Measurements from ENCODE around the gene LLPH. TPM values are rescaled to one million over a fixed set of nuclear protein-coding genes. Genes with fewer than 3 reads are reported as not detected.

Gene LLPH
- total RNA-seq, 8 experiments from 2014 or later: 5.8 to 39.8 (median 12.9) TPM

DNA sequence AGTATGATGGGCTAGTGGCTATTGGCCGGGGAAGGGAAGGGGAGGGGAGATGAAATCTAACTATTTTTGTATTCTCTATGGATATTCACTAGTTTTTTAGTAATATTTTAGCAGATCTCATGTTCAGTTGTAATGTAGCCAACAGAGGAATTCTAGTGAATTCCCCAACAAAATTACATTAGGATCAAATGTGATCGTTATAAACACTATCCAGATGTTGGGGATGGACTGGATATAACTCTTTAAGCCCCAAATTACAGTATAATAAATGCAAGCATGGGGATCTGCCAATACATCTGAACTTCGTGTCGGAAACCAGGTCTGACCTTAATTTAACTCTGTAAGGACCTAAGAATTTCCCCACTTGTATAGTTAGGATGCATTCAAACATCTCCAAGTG, 21.5 kb downstream of the LLPH start:
- in situ Hi-C loops (cut with MboI; ENCODE audit: low pct_unique_long_range_greater_than_20kb in 2 of 9, low sequenced_read_pairs in 9 of 9, unreplicated experiment in 9 of 9): loop anchor here in 3 of 9 experiments (25.0 kb wide), 2 partner anchors 397 to 797 kb away; no protein-coding TSS in a partner anchor
- 0 to 100% (median 79%) methylated on average over 1 to 4 of the region's 4 CpGs; no CpG with 5 or more reads in 2 of the 10 experiments for WGBS, 10 experiments

GRCh38 chr12:66108386-66108785, 22.2 kb downstream of the LLPH start:
- WGBS, 10 experiments: 14 to 100% (median 92%) methylated on average over 1 of the region's 1 CpG; no CpG with 5 or more reads in 2 of the 10 experiments
- in situ Hi-C loops (cut with MboI; ENCODE audit: low pct_unique_long_range_greater_than_20kb in 2 of 9, low sequenced_read_pairs in 9 of 9, unreplicated experiment in 9 of 9): loop anchor here in 3 of 9 experiments (25.0 kb wide), 2 partner anchors 396 to 796 kb away; no protein-coding TSS in a partner anchor
- no peaks in the 10 kb centered on the region for H3K4me1 ChIP-seq (replicated peaks in 1 of 2)
- no peak overlapping the region for H3K4me3 ChIP-seq
- no peak overlapping the region for H3K27ac ChIP-seq
- ATAC-seq (replicated peaks in 6 of 8): peak in 3 of 8 experiments; percentile 17 to 74 (median 27)

More for the DNA sequence above, 21.5 kb downstream of the LLPH start:
- Histone ChIP-seq H3K4me1 (replicated peaks in 1 of 2) (no peaks in the 10 kb centered on the region), H3K4me3 (no peak overlapping the region), H3K27ac (no peak overlapping the region)
- ATAC-seq (replicated peaks in 6 of 8): no peak

- in situ Hi-C loops (cut with MboI; ENCODE audit: low pct_unique_long_range_greater_than_20kb in 2 of 9, low sequenced_read_pairs in 9 of 9, unreplicated experiment in 9 of 9): loop anchor here in 3 of 9 experiments (25.0 kb wide), 2 partner anchors 395 to 795 kb away; no protein-coding TSS in a partner anchor
- H3K4me1 ChIP-seq (replicated peaks in 1 of 2): no peaks in the 10 kb centered on the region
- WGBS, 10 experiments: 0 to 70% (median 25%) methylated on average over 3 to 9 of the region's 9 CpGs; no CpG with 5 or more reads in 1 of the 10 experiments
- no peak overlapping the region for H3K4me3 ChIP-seq
- H3K27ac ChIP-seq: no peak overlapping the region
- ATAC-seq (replicated peaks in 6 of 8): peak in 7 of 8 experiments; percentile 28 to 87 (median 76)
Measured at GRCh38 chr12:66107451-66107915, 23.1 kb downstream of the LLPH start.

- no peak overlapping the region for H3K27ac ChIP-seq
- in situ Hi-C loops (cut with MboI; ENCODE audit: low pct_unique_long_range_greater_than_20kb in 2 of 9, low sequenced_read_pairs in 9 of 9, unreplicated experiment in 9 of 9): loop anchor here in 3 of 9 experiments (25.0 kb wide), 2 partner anchors 391 to 791 kb away; no protein-coding TSS in a partner anchor
- no peak for ATAC-seq (replicated peaks in 6 of 8)
- no peak overlapping the region for H3K4me3 ChIP-seq
- 56 to 100% (median 83%) methylated on average over 1 to 2 of the region's 3 CpGs; no CpG with 5 or more reads in 1 of the 10 experiments for WGBS, 10 experiments
- H3K4me1 ChIP-seq (replicated peaks in 1 of 2): no peaks in the 10 kb centered on the region
Measured at GRCh38 chr12:66103016-66103913, 27.3 kb downstream of the LLPH start.

DNA sequence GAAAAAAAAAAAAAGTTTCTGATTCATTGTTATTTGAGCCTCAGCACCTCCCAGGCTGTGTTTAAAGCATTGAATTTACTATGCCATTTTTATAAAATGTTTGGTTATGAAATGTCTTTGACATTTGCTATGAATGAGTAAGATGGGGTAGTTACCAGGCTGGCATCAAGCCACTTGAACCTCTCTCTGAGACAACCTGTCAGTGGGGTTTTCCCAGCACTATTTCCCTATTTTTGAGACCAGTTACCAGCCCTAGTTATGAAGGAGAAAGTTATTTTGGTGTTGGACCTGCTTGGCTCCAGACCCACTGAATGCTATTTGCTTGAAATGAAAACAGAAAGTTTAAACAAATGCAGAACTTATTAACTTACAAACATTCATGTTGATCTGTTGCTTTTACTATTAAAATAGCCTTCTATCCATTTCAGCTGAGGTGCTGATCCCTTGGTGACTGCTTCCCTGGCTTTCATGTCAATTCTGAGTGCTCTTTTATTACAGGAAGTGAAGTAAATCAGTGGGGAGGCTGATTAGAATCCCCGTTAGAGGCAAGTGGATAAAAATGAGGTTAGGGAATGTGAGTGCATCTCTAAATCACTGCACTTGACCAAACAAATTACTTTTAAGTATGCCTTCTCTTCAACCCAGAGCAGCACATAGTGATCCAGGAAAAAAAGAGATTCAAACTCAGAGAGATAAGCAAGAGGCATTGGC, 37.8 kb downstream of the LLPH start:
- ATAC-seq (replicated peaks in 6 of 8): peak in 1 of 8 experiments; percentile 27
- in situ Hi-C loops (cut with MboI; ENCODE audit: low pct_unique_long_range_greater_than_20kb in 2 of 9, low sequenced_read_pairs in 9 of 9, unreplicated experiment in 9 of 9): loop anchor here in 5 of 9 experiments (25.0 kb wide), 4 partner anchors 105 to 1205 kb away; no protein-coding TSS in a partner anchor
- Histone ChIP-seq H3K4me3 (no peak overlapping the region), H3K27ac (no peak overlapping the region), H3K4me1 (replicated peaks in 1 of 2) (no peaks in the 10 kb centered on the region)
- WGBS, 10 experiments: 0 to 11% (median 9%) methylated on average over 1 of the region's 1 CpG; no CpG with 5 or more reads in 5 of the 10 experiments

DNA sequence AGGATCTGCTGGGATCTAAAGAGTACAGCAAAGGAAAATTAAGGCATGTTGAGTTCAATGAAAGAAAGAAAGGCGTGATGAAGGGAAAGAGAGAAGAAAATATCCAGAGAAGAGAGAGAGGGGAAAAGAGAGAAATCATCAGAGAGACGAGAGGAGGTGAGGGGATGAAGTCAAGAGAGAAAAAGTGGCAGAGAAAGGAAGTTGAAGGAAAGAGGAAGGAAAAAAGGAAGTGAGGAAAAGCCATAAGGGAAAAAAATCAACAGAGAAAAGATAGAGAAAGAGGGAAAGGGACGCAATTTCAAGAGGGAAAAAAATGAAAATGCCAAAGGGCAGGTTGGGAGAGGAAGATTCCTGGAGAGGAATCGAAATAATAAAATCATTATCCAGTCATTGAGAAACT, 40.4 kb downstream of the LLPH start:
- Histone ChIP-seq H3K27ac (no peak overlapping the region), H3K4me3 (no peak overlapping the region), H3K4me1 (replicated peaks in 1 of 2) (no peaks in the 10 kb centered on the region)
- no peak for ATAC-seq (replicated peaks in 6 of 8)
- 73 to 100% (median 89%) methylated on average over 2 to 4 of the region's 4 CpGs for WGBS, 10 experiments
- in situ Hi-C loops (cut with MboI; ENCODE audit: low pct_unique_long_range_greater_than_20kb in 2 of 9, low sequenced_read_pairs in 9 of 9, unreplicated experiment in 9 of 9): loop anchor here in 5 of 9 experiments (25.0 kb wide), 4 partner anchors 103 to 1203 kb away; no protein-coding TSS in a partner anchor

DNA sequence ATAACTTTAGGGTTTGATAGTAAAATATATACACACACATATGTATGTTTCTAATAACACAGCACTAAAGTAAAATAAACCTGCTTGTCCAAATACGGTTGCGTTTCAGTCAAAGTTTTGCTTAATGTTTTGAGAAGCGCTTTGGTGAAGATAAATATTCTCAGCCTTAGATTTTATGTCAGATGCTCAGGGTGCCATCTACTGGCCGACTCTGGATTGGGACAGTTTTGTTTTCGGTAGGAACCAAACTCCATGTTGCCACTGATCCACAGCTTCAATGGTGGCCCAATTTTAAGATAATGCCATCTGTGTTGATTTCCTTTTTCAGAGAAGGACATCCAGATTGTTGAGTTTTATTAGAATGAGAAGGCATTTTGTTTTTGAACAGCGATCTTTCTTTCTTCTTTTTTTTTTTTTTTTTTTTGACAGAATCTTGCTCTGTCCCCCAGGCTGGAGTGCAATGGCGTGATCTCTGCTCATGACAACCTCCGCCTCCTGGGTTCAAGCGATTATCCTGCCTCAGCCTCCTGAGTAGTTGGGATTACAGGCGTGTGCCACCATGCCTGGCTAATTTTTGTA, 43.1 kb downstream of the LLPH start:
- Histone ChIP-seq H3K4me1 (replicated peaks in 1 of 2) (no peaks in the 10 kb centered on the region), H3K27ac (no peak overlapping the region), H3K4me3 (no peak overlapping the region)
- in situ Hi-C loops (cut with MboI; ENCODE audit: low pct_unique_long_range_greater_than_20kb in 2 of 9, low sequenced_read_pairs in 9 of 9, unreplicated experiment in 9 of 9): loop anchor here in 5 of 9 experiments (25.0 kb wide), 4 partner anchors 100 to 1200 kb away; no protein-coding TSS in a partner anchor
- 2 to 53% (median 22%) methylated on average over 2 to 10 of the region's 10 CpGs for WGBS, 10 experiments
- peak in 5 of 8 experiments; percentile 30 to 77 (median 74) for ATAC-seq (replicated peaks in 6 of 8)

DNA sequence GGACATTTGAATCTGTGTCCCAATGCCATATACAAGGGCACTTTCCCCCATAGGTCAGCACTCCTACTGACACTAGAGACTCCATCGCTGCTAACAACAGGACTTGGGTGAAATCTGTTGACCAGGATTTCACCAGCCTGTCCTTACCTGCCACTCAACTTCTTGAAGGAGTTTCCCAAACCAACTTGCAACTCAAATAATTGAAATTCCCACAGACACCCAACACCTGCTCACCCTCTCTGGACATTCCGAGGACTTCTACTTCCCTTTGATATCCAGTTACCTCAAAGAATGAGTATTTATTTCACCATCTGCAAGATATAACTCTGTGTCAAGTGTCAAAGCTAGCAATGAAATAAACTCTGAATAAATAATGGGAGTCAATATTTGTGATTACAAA, 44.6 kb downstream of the LLPH start:
- Histone ChIP-seq H3K27ac (no peak overlapping the region), H3K4me1 (replicated peaks in 1 of 2) (no peaks in the 10 kb centered on the region), H3K4me3 (no peak overlapping the region)
- in situ Hi-C loops (cut with MboI; ENCODE audit: low pct_unique_long_range_greater_than_20kb in 2 of 9, low sequenced_read_pairs in 9 of 9, unreplicated experiment in 9 of 9): loop anchor here in 5 of 9 experiments (25.0 kb wide), 4 partner anchors 99 to 1199 kb away; no protein-coding TSS in a partner anchor
- WGBS, 10 experiments: 90 to 100% (median 100%) methylated on average over 1 to 2 of the region's 2 CpGs; no CpG with 5 or more reads in 2 of the 10 experiments
- ATAC-seq (replicated peaks in 6 of 8): no peak

DNA sequence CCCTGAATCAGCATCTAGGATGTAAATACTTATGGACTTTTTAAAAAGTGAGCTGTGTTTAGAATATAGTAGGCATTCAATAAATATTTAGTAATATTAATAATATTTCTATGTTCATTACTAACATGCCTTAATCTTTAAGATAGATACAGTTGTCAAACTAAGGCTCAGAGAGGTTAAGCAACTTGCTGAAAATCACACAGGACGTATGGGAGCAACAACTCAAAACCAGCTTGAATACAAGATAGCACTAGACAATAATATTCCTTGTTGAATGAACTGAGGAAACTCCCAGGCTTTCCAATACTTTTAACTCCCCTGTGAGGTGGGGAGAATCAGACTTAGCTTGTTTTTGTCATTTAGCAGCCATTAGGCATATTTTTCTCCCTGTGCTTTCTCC, 45.3 kb downstream of the LLPH start:
- Histone ChIP-seq H3K4me1 (replicated peaks in 1 of 2) (no peaks in the 10 kb centered on the region), H3K27ac (no peak overlapping the region), H3K4me3 (no peak overlapping the region)
- in situ Hi-C loops (cut with MboI; ENCODE audit: low pct_unique_long_range_greater_than_20kb in 2 of 9, low sequenced_read_pairs in 9 of 9, unreplicated experiment in 9 of 9): loop anchor here in 5 of 9 experiments (25.0 kb wide), 4 partner anchors 98 to 1198 kb away; no protein-coding TSS in a partner anchor
- no peak for ATAC-seq (replicated peaks in 6 of 8)
- WGBS, 10 experiments: 60 to 100% (median 85%) methylated on average over 1 of the region's 1 CpG; no CpG with 5 or more reads in 4 of the 10 experiments

DNA sequence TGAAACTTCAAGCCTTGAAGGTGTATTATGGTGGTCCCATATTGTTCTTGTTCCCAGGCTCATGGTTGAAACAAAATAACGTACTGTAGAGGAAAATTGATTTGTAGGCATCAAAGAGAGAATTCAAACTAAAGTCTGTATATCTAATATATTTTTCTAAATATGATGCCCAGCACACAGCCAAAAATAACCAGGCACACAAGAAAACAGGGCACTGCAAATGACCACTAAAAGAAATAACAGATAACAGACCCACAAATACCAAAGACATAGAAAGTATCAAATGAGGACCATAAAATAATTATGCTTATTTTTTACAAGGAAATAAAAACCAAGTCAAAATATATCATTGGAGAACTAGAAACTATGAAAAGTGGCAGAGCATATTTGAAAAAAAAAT, 46.8 kb downstream of the LLPH start:
- Histone ChIP-seq H3K4me1 (replicated peaks in 1 of 2) (no peaks in the 10 kb centered on the region), H3K27ac (no peak overlapping the region), H3K4me3 (no peak overlapping the region)
- no peak for ATAC-seq (replicated peaks in 6 of 8)
- in situ Hi-C loops (cut with MboI; ENCODE audit: low pct_unique_long_range_greater_than_20kb in 2 of 9, low sequenced_read_pairs in 9 of 9, unreplicated experiment in 9 of 9): loop anchor here in 5 of 9 experiments (25.0 kb wide), 4 partner anchors 96 to 1196 kb away; no protein-coding TSS in a partner anchor
- 67 to 100% (median 80%) methylated on average over 1 of the region's 1 CpG; no CpG with 5 or more reads in 4 of the 10 experiments for WGBS, 10 experiments

- no peak for ATAC-seq (replicated peaks in 6 of 8)
- Histone ChIP-seq H3K27ac (no peak overlapping the region), H3K4me1 (replicated peaks in 1 of 2) (no peaks in the 10 kb centered on the region), H3K4me3 (no peak overlapping the region)
- 29 to 100% (median 83%) methylated on average over 1 of the region's 1 CpG; no CpG with 5 or more reads in 3 of the 10 experiments for WGBS, 10 experiments
- in situ Hi-C loops (cut with MboI; ENCODE audit: low pct_unique_long_range_greater_than_20kb in 2 of 9, low sequenced_read_pairs in 9 of 9, unreplicated experiment in 9 of 9): loop anchor here in 5 of 9 experiments (25.0 kb wide), 4 partner anchors 95 to 1195 kb away; no protein-coding TSS in a partner anchor
Measured at GRCh38 chr12:66082744-66083143, 47.8 kb downstream of the LLPH start.

DNA sequence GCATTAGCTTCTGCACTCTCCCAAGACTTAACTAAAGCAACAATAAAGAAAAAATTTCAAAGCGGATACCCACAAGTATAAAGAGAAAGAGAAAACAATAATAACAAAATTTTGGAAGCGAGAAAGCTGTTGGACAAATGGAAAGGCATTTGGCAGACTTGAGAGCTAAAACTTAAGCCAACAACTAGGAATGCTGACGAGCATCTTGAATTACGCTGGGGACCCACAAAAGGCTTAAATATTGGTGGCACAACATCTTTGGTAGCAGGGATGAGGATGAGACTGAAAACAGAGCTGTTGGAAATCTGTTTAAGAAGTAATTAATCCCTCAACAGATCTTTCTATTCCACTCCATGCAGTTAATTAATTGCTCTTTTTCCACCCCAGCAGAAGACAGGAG, 49.8 kb downstream of the LLPH start:
- Histone ChIP-seq H3K4me1 (replicated peaks in 1 of 2) (no peaks in the 10 kb centered on the region), H3K4me3 (no peak overlapping the region), H3K27ac (no peak overlapping the region)
- WGBS, 10 experiments: 59 to 98% (median 91%) methylated on average over 2 to 4 of the region's 4 CpGs
- in situ Hi-C loops (cut with MboI; ENCODE audit: low pct_unique_long_range_greater_than_20kb in 2 of 9, low sequenced_read_pairs in 9 of 9, unreplicated experiment in 9 of 9): loop anchor here in 5 of 9 experiments (25.0 kb wide), 4 partner anchors 93 to 1193 kb away; no protein-coding TSS in a partner anchor
- no peak for ATAC-seq (replicated peaks in 6 of 8)

Measured in motor neuron (in vitro differentiated cells).